ENCODE results near the gene IFRD2.

The IFRD2 gene

DNA sequence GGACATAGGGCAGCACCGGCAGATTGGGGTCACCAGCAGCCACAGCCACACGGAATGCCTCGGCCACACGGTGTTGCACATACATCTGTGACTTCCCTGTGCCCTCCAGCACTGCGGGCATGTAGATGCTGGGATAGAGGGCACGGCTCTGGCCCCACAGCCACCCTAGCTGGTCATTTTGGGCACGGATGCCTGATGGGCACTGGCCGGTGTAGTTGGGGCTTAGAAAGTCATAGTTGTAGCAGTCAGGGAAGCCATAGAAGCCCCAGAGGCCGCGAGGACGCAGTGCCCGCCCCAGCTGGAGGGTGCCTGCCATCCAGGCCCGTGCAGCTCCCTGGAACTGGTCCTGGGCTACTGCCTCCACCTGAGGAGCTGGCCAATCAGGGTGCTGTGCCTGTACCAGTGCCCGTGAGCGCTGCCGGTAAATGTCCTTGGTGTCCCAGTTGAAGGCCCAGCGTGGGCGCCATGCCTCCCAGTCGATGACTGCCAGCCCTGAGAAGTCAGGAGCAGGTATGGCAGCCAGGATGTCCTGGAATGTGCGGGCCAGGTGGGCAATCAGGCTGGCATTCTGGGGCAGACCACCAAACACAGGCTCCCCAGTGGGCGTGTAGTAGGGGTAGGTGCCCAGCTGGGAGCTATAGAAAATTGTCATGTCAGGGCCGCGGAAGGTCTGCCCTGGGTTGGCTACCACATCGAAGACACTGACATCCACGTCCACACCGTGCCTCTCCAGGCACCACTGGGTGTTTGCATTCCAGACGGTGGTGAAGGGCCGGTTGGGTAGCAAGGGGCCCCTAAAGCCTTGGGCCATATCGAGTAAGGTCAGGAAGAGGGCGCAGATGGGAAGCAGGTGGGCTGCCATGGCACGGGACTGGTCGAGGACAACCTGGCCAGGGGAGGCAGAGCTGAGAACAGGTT lies 10.1 kb upstream of the IFRD2 start:
- no peak for DNase-seq (ENCODE audit: low spot score)

DNA sequence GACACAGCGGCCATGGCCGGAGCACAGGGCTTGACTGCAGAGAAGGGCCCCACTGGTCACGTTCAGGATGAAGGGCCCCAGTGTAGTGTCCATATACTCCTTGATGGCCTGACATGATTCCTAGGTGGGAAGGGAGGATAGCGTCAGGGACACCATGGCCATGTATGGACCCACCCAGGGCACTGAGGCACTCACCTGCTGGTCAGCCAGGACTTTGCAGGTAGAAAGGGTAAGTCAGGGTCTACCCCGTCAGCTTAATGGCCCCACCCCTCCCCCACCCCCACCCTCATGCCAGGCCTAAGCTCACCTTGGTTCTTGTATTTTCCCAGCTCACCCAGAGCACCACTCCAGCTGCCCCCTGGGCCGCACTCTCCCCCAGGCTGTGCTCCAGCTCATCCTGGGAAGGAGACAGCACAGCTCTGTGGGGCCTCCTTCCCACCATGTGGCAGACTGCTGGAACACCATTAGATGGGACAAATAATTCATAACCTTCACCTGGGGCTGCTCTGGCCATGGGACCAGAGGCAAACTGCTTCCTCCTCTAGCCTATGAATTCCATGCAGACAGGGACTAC lies 8.5 kb upstream of the IFRD2 start:
- DNase-seq (ENCODE audit: low spot score): no peak

DNA sequence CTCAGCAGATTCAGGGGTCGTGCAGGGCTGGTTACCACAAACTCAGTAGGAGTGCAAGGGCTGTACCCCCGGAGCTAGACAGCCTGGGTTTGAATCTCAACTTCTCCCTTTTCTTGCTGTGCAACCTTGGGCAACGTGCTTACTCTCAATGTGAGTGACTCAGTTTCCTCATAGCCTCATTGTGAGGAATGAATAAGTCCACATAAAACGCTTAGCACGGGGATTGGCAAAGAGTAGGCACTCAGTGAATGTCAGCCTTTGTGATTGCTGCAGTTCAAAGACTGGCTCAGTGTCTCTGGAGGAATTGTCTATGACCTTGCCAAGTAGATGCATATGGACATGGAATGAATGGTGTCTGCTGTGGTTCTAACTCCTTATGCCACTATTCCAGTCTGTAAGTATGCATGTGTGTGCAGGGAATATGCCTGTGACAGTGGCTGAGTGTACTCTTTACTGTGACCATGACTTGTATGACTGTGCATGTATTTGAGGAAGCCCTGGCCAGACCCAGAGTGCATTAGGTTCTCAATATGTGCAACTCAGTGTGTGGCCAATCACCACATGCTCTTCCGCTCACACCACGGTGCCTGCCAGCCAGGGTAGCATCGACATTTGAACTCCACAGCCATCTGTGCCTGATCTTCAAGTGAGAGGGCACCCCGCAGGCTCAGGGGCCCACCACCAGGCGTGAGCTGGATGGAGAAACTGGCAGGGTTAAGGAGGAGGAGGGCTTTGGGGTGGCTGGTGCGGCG lies 7.9 kb upstream of the IFRD2 start:
- DNase-seq (ENCODE audit: low spot score): no peak

DNA sequence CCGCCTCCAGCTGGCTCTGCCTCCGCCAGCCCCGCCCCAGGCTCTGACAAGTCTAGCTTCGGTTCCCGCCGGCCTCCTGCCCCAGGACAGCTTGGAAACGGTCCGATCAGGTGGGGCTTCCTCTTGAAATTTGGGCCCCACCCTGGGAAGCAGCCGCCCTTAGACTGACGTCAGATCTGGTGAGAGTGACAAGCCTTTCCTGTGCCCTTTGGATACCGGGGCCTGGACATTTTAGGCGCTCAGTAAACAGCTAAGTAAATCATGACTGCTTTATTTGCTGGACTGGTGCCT lies 7.4 kb upstream of the IFRD2 start:
- DNase-seq (ENCODE audit: low spot score): no peak

DNA sequence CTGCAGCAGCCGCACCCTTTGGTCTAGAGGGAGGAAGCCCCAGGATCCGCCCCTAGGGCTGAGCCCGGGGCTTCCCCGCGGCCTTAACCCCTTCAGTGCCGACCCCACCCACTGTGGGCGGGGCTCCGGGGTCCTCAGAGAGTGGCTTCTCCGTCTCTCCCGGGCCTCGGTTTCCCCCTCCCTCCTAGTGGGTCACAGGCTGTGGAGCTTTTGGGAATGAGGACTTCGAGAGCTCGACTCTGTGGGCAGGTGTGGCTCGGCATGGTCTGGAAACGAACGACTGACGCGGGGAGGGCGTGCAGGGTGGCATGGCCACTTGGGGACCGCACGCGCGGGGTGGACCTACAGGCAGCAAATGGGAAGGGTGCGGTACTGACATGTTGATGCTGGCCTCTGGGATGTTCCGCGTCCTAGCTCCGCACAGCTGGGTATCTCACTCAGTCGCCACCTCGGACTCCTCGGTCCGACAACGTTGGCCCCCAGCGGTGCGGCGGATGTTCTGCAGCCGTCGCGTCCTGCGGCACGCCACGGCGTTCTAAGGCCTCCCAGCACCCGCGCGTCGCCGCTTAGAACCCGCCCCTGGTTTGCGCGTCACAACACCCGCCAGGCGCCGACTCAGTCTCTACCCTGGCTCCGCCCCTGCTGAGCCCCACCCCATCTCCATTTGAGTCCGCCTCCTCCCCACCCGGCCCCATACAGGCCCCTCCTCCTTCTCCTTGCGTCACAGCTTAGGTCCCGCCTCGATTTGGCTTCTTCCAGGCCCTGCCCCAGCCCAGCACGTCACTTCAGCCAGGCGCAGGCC lies 6.8 kb upstream of the IFRD2 start, which contains the start of the genes HYAL3 and NAA80:
Gene HYAL3 (minus strand): TSS at position 570 of the 802 bp plus-strand sequence. CDS start 3,803 bp downstream, outside the sequence.
Gene NAA80 (minus strand): TSS at position 570 of the 802 bp plus-strand sequence. CDS start 1,942 bp downstream, outside the sequence.
- DNase-seq (ENCODE audit: low spot score): peak; percentile 98

DNA sequence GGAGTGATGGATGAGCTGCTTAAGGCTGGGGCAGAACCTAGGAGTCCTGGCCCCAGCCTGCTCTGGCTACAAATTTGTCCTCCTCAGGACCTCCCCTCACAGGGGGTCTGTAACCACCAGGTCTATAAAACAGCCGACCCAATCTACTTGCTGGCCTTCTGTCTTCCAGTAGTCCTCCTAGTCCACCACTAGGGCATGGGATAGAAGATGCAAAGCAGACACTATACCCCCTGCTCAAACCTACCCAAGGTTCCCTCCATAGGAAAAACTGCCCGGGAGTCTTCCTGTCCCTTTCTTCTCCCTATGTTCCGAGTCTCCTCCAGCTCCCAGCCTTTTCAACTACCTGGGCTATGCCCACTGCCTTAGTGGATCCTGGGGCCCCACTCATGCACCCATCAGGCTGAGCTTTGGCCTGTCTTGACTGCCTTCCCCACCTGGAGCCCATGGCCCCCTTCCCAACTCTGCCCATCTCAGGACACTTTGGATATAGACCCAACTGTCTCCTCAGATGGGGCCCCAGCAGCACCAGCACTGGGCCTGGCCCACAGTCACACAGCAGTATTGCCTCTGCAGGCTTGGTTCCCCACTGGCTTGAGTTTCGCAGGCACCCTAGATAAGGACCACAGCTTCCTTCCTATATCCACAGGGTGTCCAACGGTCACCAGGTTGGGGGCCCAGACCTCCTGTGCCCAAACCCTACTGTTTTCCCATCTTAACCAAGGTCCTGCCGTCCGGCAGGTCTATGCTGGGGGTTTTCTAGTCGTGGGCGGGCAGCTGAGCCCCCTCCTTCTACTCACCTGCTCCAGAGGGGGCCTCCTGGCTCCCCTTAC lies 5.9 kb upstream of the IFRD2 start:
- DNase-seq (ENCODE audit: low spot score): no peak

DNA sequence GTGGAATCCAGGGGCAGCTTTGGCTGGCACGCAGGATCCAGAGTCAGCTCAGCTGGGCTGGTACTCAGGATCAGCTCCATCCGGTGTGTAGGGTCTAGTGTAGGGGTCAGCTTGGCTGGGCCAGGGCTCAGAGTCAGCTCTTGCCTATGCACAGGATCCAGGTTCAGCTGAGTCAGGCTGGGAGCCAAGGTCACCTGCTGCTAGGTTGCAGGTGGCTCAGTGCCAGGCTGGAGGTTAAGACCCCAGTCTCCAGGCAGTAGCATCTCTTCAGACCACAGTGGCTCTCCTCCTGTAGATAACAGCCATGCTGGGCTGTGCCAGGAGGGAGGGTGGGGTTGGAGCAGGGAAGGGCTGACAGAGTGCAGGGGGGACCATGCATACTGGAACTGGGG lies 5.2 kb upstream of the IFRD2 start:
- DNase-seq (ENCODE audit: low spot score): no peak

DNA sequence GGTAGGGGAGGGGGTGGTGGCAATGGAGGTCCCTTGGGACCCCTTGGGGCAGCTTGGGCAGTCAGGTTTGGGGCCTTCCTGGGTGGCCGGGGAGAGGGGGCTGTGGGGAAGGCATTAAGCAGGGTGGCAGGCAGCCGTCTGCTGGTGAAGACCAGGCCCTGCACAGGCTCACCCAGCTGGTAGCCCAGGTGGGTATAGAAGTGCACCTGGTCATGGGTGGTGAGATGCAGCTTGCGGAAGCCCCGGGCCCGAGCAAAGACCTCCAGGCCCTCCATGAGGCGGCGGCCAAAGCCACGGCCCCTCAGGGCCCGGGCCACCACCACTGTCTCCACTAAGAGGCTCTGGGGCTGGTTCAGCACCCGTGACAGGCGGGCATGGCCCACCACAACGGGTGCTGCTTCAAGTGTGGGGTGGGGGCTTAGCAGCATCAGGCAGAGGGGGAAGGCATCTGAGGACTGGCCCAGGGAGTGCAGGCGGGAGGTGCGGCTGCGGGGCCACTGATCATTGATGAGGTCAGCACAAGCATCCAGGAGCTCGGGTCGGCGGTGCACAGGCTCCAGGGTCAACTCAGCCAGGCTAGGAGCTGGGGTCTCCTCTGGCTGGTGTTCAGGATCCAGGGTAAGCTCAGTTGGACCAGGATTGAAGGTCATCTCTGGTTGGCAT lies 4.6 kb upstream of the IFRD2 start:
- no peak for DNase-seq (ENCODE audit: low spot score)

DNA sequence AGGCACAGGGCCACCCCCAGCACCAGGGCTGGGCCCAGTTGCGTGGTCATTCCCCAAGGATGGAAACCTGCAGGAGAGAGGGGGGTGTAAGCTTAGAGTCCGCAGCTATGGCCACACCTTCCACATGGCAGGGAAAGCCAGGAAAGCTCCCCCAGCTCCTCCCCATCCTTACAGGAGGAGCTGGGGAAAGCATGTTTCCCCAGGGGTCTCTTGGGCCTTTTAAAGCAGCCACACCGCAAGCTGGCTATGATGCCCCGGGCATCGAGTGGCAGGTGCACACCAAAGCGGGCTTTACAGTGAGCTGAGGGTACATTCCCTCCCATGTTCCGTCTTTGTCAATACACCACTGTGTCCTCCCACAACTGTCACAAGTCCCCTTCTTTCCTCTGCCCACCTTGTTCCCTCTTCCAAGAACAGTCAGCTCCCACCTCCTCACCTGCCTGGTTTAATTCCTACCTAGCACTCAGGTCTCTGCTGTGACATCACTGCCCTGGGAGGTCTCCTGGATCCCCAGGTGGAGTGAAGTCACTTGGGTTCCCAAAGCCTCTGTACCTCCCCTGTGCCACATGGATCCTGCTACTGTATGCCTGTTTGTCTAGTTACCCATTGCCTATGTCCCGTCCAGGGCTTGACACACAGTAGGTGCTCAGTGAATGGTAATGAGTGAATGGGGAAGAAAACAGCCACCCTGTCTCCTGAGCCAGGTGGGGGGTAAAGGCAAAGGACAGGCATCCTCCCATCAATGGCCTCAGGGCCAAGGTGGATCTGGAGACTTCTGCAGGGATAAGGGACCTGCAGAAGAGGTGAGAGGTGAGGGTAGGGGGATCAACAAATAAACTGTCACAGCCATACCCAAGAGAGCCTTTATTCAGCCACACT lies 3.6 kb upstream of the IFRD2 start:
- no peak for DNase-seq (ENCODE audit: low spot score)

DNA sequence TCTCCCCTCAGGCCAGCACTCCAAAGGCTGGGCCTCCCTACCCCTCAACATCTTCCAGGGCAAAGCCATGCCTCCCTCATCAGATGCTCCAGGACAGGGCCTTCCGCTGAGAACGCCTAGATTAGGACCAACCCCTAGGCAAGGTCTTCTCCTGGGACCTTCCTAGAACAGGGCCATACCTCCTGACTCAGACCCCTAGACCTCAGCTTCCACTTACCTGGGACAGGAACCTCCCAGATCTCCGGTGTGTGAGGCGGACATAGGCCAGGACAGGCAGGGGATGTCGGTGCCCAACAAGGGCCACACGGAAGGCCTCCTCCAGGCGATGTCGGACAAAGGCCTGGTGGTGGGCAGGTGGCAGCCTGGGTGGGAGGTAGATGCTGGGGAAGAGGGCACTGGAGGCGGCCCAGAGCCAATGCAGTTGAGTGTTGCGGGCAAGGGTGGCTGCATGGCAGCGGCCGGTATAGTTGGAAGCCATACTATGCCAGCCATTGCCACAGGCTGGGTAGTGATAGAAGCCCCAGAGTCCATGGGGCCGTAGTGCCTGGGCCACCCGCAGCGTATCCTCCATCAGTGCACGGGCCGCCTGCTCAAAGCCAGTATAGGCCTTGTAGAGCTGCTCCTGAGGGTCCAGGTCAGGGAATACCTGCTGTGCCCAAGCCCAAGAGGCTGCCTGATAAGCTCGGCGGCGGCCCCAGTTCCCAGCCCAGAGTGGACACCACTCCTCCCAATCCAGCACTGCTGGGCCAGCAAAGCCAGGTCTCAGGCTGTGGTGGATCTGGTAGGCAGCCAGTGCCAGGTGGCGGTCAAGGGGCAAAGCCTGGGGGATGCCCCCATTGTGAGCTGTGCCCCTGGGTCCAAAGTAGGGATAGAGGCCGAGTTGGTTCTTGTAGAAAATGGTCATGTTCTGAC lies 2.5 kb upstream of the IFRD2 start:
- no peak for DNase-seq (ENCODE audit: low spot score)

DNA sequence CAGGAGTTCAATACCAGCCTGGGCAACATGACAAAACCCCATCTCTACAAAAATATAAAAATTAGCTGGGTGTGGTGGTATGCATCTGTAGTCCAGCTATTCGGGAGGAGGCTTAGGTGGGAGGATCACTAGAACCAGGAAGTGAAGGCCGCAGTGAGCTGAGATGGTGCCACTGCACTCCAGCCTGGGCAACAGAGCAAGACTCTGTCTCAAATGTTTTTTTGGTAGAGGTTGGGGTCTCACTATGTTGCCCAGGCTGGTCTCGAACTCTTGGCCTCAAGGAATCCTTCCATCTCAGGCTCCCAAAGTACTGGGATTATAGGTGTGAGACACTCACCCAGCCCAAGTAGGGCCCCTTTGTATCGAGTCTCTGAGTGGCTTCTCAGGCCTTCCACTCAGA lies 1.9 kb upstream of the IFRD2 start:
- DNase-seq (ENCODE audit: low spot score): no peak

DNA sequence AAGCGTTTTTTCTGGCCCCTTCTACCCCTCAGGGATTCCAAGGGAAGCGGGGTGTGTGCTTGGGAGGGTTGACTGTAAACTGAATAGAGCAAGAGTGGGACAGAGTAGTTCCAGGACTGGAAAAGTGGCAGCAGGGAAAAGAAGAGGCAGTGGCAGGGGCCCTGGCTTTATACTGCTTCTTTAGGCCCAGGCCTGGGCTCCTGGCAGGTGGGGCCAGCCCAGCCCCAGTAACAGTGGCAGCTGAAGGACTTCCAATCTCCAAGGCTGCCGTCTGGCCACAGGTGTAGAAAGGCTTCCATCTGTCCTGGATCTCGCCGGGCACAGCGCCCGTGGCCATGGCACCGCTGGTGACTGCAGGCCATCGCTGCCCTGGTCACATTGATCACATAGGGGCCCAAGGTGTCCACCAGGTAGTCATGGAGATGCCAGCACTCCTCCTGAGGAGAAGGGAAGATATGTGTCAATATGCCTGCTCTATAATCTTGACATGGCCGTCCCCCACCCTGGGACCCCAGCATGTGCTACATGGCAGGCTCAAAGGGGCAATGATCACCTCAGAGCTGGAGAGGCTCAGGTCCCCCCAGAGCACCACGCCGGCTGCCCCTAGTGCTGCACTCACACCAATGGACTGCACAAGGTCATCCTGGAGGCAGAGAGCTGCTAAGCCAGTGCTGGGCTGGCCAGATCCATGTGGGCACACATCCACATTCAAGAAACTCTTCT lies 1.0 kb upstream of the IFRD2 start:
- no peak for DNase-seq (ENCODE audit: low spot score)

DNA sequence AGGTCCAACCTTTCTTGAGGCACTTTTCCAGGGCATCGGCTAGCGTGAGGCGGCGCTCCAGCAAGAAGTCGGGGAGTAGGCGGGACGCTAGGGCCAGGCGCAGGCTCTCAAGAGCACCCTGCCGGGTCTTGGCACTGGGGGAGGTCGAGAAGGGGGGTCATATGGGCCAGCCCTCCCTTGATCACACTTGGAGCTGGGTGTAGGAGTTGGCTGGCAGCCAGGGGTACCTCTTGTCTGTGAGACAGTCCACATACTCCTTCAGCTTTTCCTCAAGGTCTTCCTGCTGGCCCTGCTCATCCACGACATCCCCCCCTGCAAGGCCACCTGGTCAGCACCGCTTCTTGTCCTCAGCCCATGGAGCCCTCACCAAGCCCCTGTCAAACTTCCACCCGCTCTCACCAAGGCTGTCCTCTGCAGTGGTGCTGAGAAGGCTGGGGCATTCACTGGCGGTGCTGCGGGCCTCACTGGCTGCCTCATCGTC lies 2.0 kb downstream of the IFRD2 start:
- DNase-seq (ENCODE audit: low spot score): no peak

DNA sequence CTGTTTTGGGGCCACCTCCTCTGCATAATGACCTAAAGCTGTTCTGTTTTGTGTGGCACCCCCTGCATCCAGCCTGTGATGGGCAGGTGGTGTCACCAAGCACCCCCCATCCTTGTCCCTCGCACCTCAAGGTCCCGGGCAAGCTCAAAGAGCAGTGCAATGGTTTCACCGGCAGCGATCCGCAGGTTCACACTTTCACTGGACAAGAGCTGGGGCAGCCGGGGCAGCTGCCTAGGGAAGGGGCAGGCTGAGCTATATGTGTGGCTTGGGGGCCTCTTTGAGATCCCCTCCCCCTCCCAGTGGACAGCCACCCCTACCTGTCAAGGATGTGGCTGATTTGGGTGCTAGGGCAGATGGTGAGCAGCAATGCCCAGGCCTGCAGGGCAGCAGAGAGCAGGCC lies 3.1 kb downstream of the IFRD2 start:
- DNase-seq (ENCODE audit: low spot score): no peak

DNA sequence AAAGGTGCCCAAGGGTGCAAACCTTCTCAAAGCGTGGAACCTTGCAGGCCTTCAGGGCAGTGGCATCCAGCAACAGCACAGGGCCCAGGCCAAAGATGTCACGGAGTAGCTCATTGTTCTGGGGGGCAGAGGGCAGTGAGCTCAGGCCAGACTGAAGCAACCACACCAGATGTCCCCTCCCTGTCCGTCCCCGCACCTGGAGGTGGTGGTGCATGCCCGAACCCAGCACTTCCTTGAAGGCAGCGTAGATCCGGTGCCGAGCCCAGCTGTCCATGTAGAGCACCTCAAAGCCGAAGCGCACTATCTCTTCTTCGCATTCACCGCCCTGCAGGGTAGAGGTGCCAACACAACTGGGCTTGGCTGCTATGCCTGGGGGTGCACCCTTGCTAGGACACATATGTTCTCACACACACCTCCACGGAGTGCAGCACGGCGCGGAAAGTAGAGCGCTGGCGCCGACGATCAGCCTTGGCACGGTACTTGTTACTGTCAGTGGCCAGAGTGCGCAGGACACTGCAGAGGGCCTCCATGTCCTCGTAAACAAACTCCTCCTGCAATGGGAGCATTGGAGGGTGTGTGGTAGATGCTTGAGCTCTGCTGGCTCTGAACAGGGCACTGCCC lies 3.7 kb downstream of the IFRD2 start:
- DNase-seq (ENCODE audit: low spot score): no peak

DNA sequence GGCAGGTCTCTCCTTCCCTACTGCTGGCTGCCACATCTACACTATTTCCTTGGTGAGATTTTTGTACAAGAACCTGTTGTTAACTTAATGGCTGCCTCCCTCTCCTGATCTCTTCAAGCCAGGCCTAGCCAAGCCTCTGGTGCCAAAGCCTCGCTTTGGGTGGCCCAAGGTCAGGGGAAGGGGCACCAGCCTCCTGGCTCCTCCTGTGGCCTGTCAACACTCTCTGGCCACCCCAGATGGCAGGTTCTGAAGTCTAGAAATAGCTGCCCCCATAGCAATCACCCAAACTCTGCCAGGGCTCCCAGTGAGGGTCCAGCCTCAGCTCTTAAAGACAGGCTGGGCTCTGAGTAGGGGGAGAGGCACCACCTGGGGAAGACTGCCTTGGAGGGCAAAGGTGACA lies 5.0 kb downstream of the IFRD2 start:
- no peak for DNase-seq (ENCODE audit: low spot score)
